Thyroid gland (tissue), 4 donors: ENCODE measurements around the gene NOS2.
"Not testable (repeated sequence)": the region's sequence is repeated elsewhere in the genome, so short reads cannot be mapped to it uniquely, and the experiment has no call there.

Experiments
- POLR2A ChIP-seq, 2 donors: fragments of 450-650 bp; IDR thresholded peaks; one replicate each; pipeline ENCODE4 v1.6.1; 2017; ENCODE audit warnings: antibody characterized with exemption in 2 of 2, mild to moderate bottlenecking in 2 of 2, moderate library complexity in 1 of 2
- TF ChIP-seq, protein P1 (sequence below), 6 experiments: fragments of 200-600 bp in 3 of 6; fragments of 450-650 bp in 3 of 6; sonication (generic) in 3 of 6; IDR thresholded peaks; one replicate each; pipeline ENCODE4 v1.5.1; 2016 to 2019; ENCODE audit warnings: antibody characterized with exemption in 6 of 6, mild to moderate bottlenecking in 2 of 6, inconsistent platforms in 1 of 6, moderate library complexity in 1 of 6

DNA sequence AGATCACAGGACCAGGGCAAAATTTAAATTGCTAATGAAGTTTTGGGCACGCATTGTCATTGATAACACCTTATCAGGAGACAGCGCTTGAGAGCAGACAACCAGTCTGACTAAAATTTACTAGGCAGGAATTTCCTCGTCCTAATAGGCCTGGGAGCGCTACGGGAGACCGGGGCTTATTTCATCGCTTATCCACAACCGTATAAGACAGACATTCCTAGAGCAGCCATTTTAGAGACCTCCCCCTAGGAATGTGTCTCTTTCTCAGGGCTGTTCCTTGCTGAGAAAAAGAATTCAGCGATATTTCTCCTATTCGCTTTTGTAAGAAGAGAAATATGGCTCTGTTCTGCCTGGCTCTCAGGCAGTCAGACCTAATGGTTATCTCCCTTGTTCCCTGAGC is 21.8 kb upstream of the NOS2 start:
- TF ChIP-seq, protein P1, sequence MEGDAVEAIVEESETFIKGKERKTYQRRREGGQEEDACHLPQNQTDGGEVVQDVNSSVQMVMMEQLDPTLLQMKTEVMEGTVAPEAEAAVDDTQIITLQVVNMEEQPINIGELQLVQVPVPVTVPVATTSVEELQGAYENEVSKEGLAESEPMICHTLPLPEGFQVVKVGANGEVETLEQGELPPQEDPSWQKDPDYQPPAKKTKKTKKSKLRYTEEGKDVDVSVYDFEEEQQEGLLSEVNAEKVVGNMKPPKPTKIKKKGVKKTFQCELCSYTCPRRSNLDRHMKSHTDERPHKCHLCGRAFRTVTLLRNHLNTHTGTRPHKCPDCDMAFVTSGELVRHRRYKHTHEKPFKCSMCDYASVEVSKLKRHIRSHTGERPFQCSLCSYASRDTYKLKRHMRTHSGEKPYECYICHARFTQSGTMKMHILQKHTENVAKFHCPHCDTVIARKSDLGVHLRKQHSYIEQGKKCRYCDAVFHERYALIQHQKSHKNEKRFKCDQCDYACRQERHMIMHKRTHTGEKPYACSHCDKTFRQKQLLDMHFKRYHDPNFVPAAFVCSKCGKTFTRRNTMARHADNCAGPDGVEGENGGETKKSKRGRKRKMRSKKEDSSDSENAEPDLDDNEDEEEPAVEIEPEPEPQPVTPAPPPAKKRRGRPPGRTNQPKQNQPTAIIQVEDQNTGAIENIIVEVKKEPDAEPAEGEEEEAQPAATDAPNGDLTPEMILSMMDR (IDR thresholded peaks at IDR 0.05), result not testable (repeated sequence)
- not testable (repeated sequence) for TF ChIP-seq POLR2A (IDR thresholded peaks at IDR 0.05)
